K562 (cell line): Measurements from ENCODE around the gene CHSY1. TPM values are rescaled to one million over a fixed set of nuclear protein-coding genes. Genes with fewer than 3 reads are reported as not detected.

Experiments used
- ATAC-seq: fragments of 200-7000 bp; cut with Tn5 transposase; 3 replicates; pipeline ENCODE4 v1.9.1; 2020; ENCODE audit warnings: moderate library complexity
- BruUV-seq: library from RNA; stranded (reverse); fragments of 400-500 nt; replicated peaks from 2 replicates; lab custom pipeline; 2021; lab: Mats Ljungman, UMichigan
- CTCF ChIA-PET: fragments of 300-600 bp; formaldehyde crosslinking; extraction: SDS; loops from one replicate; lab custom pipeline; 2021; ENCODE audit warnings: low intra/inter-chr PET ratio; lab: Yijun Ruan, JAX
- POLR2A ChIA-PET: fragments of 300-600, 350-650 bp; sonication (Branson Sonifier 250); formaldehyde crosslinking; extraction: SDS; loops from one replicate; lab custom pipeline; 2021; ENCODE audit warnings: antibody characterized with exemption, inconsistent platforms; lab: Yijun Ruan, JAX
- DNase-seq, 4 experiments: peaks; one replicate each; pipeline versions ENCODE4 v3.0.0 to v3.0.0-alpha.2; 2011 to 2018; ENCODE audit warnings: low spot score in 3 of 4, mixed read lengths in 3 of 4; ENCODE audit errors: extremely low read depth in 1 of 4
- FAIRE-seq: peaks from 2 replicates; lab custom pipeline; 2011; peaks lifted over from hg19 to GRCh38; lab: Jason Lieb, UNC
- H2AFZ ChIP-seq: 2 replicates; pipeline ENCODE4 v1.6.0; 2011; ENCODE audit warnings: low read depth, low read length, control low read depth, inconsistent platforms
- H3K27ac ChIP-seq: fragments of 200-600 bp; 3 replicates; pipeline ENCODE4 v1.8.0; 2011; ENCODE audit warnings: low read depth, mild to moderate bottlenecking, control low read depth, inconsistent platforms, low read length, moderate library complexity, mixed read lengths; ENCODE audit errors: extremely low read depth
- H3K27me3 ChIP-seq, 2 experiments: fragments of 300-600 bp in 1 of 2; 2 replicates in 1 of 2; 3 replicates in 1 of 2; pipeline versions ENCODE4 v1.6.0 to v1.8.0; 2011; ENCODE audit warnings: inconsistent platforms in 2 of 2, low read length in 2 of 2, mild to moderate bottlenecking in 1 of 2, mixed read lengths in 1 of 2, moderate library complexity in 1 of 2; ENCODE audit not compliant: control insufficient read depth in 2 of 2, insufficient read depth in 2 of 2
- H3K36me3 ChIP-seq: fragments of 300-600 bp; 3 replicates; pipeline ENCODE4 v1.8.0; 2011; ENCODE audit warnings: mild to moderate bottlenecking, low read length, inconsistent platforms; ENCODE audit not compliant: control insufficient read depth, insufficient read depth
- H3K4me1 ChIP-seq, 2 experiments: fragments of 200-600 bp in 1 of 2; replicated peaks in 1 of 2; 2 replicates in 1 of 2; 3 replicates in 1 of 2; pipeline versions ENCODE4 v1.5.1 to v1.8.0; 2011; ENCODE audit warnings: inconsistent platforms in 2 of 2, low read length in 2 of 2, mild to moderate bottlenecking in 1 of 2, mixed read lengths in 1 of 2, moderate library complexity in 1 of 2; ENCODE audit not compliant: control insufficient read depth in 2 of 2, insufficient read depth in 2 of 2
- H3K4me2 ChIP-seq: 2 replicates; pipeline ENCODE4 v1.6.1; 2011; ENCODE audit warnings: low read length, control low read depth, inconsistent platforms, mixed read lengths; ENCODE audit not compliant: insufficient read depth
- H3K4me3 ChIP-seq: fragments of 200-600 bp; sonication (generic), shearing (Covaris generic); 2 replicates; pipeline ENCODE4 v1.5.1; 2016; ENCODE audit warnings: control low read depth, inconsistent platforms
- H3K79me2 ChIP-seq: fragments of 200-600 bp; 3 replicates; pipeline ENCODE4 v1.8.0; 2011; ENCODE audit warnings: low read length, inconsistent platforms; ENCODE audit not compliant: control insufficient read depth, insufficient read depth
- H3K9ac ChIP-seq, 2 experiments: 2 replicates each; pipeline versions ENCODE4 v1.6.0 to v1.6.1; 2011; ENCODE audit warnings: low read depth in 2 of 2, low read length in 2 of 2, control low read depth in 1 of 2, inconsistent platforms in 1 of 2, mild to moderate bottlenecking in 1 of 2, mixed read lengths in 1 of 2; ENCODE audit not compliant: insufficient read depth in 1 of 2
- H3K9me1 ChIP-seq: one replicate; pipeline ENCODE4 v1.6.0; 2011; ENCODE audit warnings: inconsistent platforms, mild to moderate bottlenecking, low read length, moderate library complexity; ENCODE audit not compliant: control insufficient read depth, insufficient read depth
- H3K9me3 ChIP-seq: replicated peaks from 2 replicates; pipeline ENCODE4 v1.5.1; 2011; ENCODE audit warnings: low read depth, low read length, inconsistent platforms; ENCODE audit not compliant: control insufficient read depth, insufficient read depth
- H4K20me1 ChIP-seq: replicated peaks from 2 replicates; pipeline ENCODE4 v1.6.1; 2011; ENCODE audit warnings: low read length, inconsistent platforms, mixed read lengths; ENCODE audit not compliant: control insufficient read depth, insufficient read depth
- CEBPG ChIP-seq, 3 experiments: fragments of 200-800 bp in 1 of 3; sonication (Bioruptor generic) in 1 of 3; sonication (generic) in 1 of 3; formaldehyde crosslinking in 1 of 3; IDR thresholded peaks in 2 of 3; conservative IDR thresholded peaks in 1 of 3; 2 replicates each; pipeline versions ENCODE4 v1.6.1 to v1.8.0; 2016 to 2022; ENCODE audit warnings: missing compliant biosample characterization in 2 of 3, missing genetic modification characterization in 2 of 3, mild to moderate bottlenecking in 1 of 3, missing genetic modification reagents in 1 of 3
- CXXC5 ChIP-seq: fragments of 250-450 bp; sonication (Bioruptor Pico); IDR thresholded peaks from 2 replicates; pipeline ENCODE4 v1.8.0; 2022; ENCODE audit warnings: inconsistent platforms, mild to moderate bottlenecking, moderate library complexity
- DACH1 ChIP-seq: fragments of 450-650 bp; IDR thresholded peaks from 2 replicates; pipeline ENCODE4 v1.6.1; 2018; ENCODE audit not compliant: partially characterized antibody
- NUFIP1 ChIP-seq: fragments of 450-650 bp; IDR thresholded peaks from 2 replicates; pipeline ENCODE4 v1.6.1; 2018; ENCODE audit not compliant: partially characterized antibody
- POLR2H ChIP-seq: IDR thresholded peaks from 2 replicates; pipeline ENCODE4 v1.6.1; 2016; ENCODE audit warnings: missing genetic modification characterization, low read depth, mild to moderate bottlenecking, control low read depth, missing compliant biosample characterization, moderate library complexity
- SLC30A9 ChIP-seq: fragments of 250-450 bp; sonication (Bioruptor Pico); IDR thresholded peaks from 2 replicates; pipeline ENCODE4 v1.8.0; 2022; ENCODE audit warnings: mild to moderate bottlenecking, moderate library complexity
- SMAD2 ChIP-seq: fragments of 150-350 bp; IDR thresholded peaks from 2 replicates; pipeline ENCODE4 v1.6.1; 2014; ENCODE audit warnings: low read depth, mild to moderate bottlenecking, low read length
- SMAD3 ChIP-seq: fragments of 450-650 bp; formaldehyde crosslinking; conservative IDR thresholded peaks from 2 replicates; pipeline ENCODE4 v1.4.0; 2020; ENCODE audit warnings: mild to moderate bottlenecking
- SRSF1 ChIP-seq: fragments of 200-400 bp; formaldehyde crosslinking; IDR thresholded peaks from 2 replicates; pipeline ENCODE4 v1.6.1; 2017; ENCODE audit warnings: mild to moderate bottlenecking, low read depth, low read length, moderate library complexity
- TAL1 ChIP-seq: fragments of 450-650 bp; IDR thresholded peaks from 2 replicates; pipeline ENCODE4 v1.6.1; 2016; ENCODE audit warnings: mild to moderate bottlenecking
- ZNF146 ChIP-seq: IDR thresholded peaks from one replicate; pipeline ENCODE4 v1.6.1; 2018; ENCODE audit warnings: missing compliant biosample characterization; ENCODE audit not compliant: unreplicated experiment
- ZNF274 ChIP-seq: IDR thresholded peaks from 2 replicates; pipeline ENCODE4 v1.6.1; 2011; ENCODE audit warnings: low read depth, mild to moderate bottlenecking, low read length, moderate library complexity, borderline replicate concordance
- ZNF282 ChIP-seq: sonication (generic); formaldehyde crosslinking; IDR thresholded peaks from 2 replicates; pipeline ENCODE4 v1.8.1; 2023; ENCODE audit warnings: missing genetic modification reagents
- WGBS: fragments of 100-300 bp; shearing (Covaris generic); methylation state at CpG from one replicate; pipeline ENCODE4 v1.1.6; 2016; ENCODE audit warnings: low coverage, mixed read lengths; ENCODE audit not compliant: insufficient coverage; ENCODE audit errors: missing lambda C conversion rate; 5-methylcytosine and 5-hydroxymethylcytosine counted together
- in situ Hi-C: fragments of 300-500 bp; cut with MboI; formaldehyde crosslinking; loops from 4 replicates; pipeline ENCODE4 v1.15.0; 2018; ENCODE audit warnings: inconsistent platforms, mixed read lengths
- intact Hi-C: fragments of 100-400 bp; cut with micrococcal nuclease; formaldehyde crosslinking; loops from 2 replicates; pipeline ENCODE4 v1.14.2; 2022
- polyA plus RNA-seq, 8 experiments: library from polyadenylated mRNA; depleted of rRNA in 4 of 8; stranded (reverse) in 5 of 8; unstranded in 3 of 8; fragments of >200 nt; fragmentation: Nextera tagmentation in 2 of 8; fragmentation: Illumina TruSeq in 1 of 8; extraction: Ambion mirVana in 2 of 8; extraction: Trizol in 1 of 8; gene quantifications; 2 replicates each; pipeline versions ENCODE4 v1.2.1 to v1.2.3, GENCODE V29; 2011 to 2014; ENCODE audit warnings: inconsistent platforms in 1 of 8, missing spikeins in 1 of 8
- total RNA-seq, 7 experiments: library from RNA; depleted of rRNA in 6 of 7; stranded (reverse); fragments of >200 nt in 6 of 7; fragmentation: Illumina TruSeq in 2 of 7; extraction: Trizol in 2 of 7; gene quantifications; 2 replicates each; pipeline versions ENCODE4 v1.2.1 to v1.2.3, GENCODE V29; 2011 to 2021; ENCODE audit warnings: low replicate concordance in 1 of 7
- TF ChIP-seq, protein P1 (sequence below): fragments of 250-450 bp; sonication (Bioruptor Pico); IDR thresholded peaks from 2 replicates; pipeline ENCODE4 v1.5.0; 2022; ENCODE audit warnings: mild to moderate bottlenecking

The CHSY1 gene
- total and polyA plus RNA-seq, 9 of the 15 experiments (the other 6 are each of a cell fraction or from before 2014, with no cell fraction given) = 7.0 to 16.4 (median 13.4) TPM

DNA sequence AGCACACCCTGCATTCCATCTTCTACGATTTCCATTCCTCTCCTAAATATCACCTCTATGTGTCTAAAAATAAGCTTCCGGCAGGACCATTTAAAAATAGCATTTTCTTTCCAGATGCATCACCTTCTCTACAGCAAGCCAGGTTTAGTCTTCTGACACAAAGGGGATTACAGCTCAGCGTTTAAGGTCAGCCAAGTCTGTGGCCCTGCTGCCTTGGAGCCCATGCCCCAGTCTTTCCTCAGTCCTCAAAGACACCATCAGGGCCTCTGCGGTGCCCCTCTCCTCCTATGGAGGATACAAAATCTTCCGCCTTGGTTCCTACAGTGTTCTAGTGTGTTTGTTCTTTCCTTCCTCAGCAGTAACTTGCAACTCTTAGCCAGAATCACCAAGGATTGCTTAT lies 21.7 kb upstream of the CHSY1 start:
- ChIA-PET CTCF (no interaction called here), POLR2A (interaction anchor here (0.6 to 0.8 kb wide), 2 partner anchors 9 to 224 kb away, joined by 3 to 4 read pairs; no protein-coding TSS in a partner anchor)
- Histone ChIP-seq H4K20me1 (peaks cover 11% of the 10 kb centered on the region; the same call in 1 of the 2 replicates), H3K79me2 (peaks cover 19% of the 10 kb centered on the region), H3K9ac (no peak overlapping the region), H3K4me3 (no peak overlapping the region), H3K9me1 (no peaks in the 10 kb centered on the region), H3K4me1 (peaks cover 6 to 10% of the 10 kb centered on the region in 2 experiments; a peak in 4 of 5 replicates), H3K36me3 (peaks cover 57% of the 10 kb centered on the region), H3K27me3 (no peaks in the 10 kb centered on the region), H3K9me3 (no peaks in the 10 kb centered on the region), H3K27ac (no peak overlapping the region), H2AFZ (no peak overlapping the region), H3K4me2 (no peak overlapping the region)
- BruUV-seq = no TSS peak
- WGBS = 74% methylated on average over 5 of the region's 5 CpGs
- TF ChIP-seq ZNF282 (CRISPR knock-in tag) (no peak), SMAD3 (no peak), SRSF1 (no peak), ZNF274 (no peak), CEBPG (CRISPR knock-in tag; IDR thresholded peaks at IDR 0.05) (no peak), CEBPG (tag; conservative IDR thresholded peaks at IDR 0.05 in 1 of 2, IDR thresholded peaks at IDR 0.05 in 1 of 2) (no peak), DACH1 (no peak), SMAD2 (no peak), SLC30A9 (no peak), POLR2H (tag) (no peak), TAL1 (no peak), NUFIP1 (no peak), CXXC5 (no peak), ZNF146 (CRISPR knock-in tag) (no peak)
- TF ChIP-seq, protein P1, sequence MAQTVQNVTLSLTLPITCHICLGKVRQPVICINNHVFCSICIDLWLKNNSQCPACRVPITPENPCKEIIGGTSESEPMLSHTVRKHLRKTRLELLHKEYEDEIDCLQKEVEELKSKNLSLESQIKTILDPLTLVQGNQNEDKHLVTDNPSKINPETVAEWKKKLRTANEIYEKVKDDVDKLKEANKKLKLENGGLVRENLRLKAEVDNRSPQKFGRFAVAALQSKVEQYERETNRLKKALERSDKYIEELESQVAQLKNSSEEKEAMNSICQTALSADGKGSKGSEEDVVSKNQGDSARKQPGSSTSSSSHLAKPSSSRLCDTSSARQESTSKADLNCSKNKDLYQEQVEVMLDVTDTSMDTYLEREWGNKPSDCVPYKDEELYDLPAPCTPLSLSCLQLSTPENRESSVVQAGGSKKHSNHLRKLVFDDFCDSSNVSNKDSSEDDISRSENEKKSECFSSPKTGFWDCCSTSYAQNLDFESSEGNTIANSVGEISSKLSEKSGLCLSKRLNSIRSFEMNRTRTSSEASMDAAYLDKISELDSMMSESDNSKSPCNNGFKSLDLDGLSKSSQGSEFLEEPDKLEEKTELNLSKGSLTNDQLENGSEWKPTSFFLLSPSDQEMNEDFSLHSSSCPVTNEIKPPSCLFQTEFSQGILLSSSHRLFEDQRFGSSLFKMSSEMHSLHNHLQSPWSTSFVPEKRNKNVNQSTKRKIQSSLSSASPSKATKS = no peak
- intact Hi-C loops = no loop called here
- DNase-seq = no peak
- in situ Hi-C loops = loop anchor here (25.0 kb wide), 2 partner anchors 361 to 636 kb away; partner anchors contain the start of gene LRRK1
- ATAC-seq = no peak
- FAIRE-seq = no peak
